Glutamatergic neuron (in vitro differentiated cells): Measurements from ENCODE around the gene LIMS1. TPM values are rescaled to one million over a fixed set of nuclear protein-coding genes. Genes with fewer than 3 reads are reported as not detected.
"Not testable (repeated sequence)": the region's sequence is repeated elsewhere in the genome, so short reads cannot be mapped to it uniquely, and the experiment has no call there.

Experiments used
- DNase-seq: peaks from one replicate; pipeline ENCODE4 v3.0.0; 2022
- H3K27ac Mint-ChIP-seq: one replicate; pipeline ENCODE4 v1.8.0; 2020; ENCODE audit warnings: mild to moderate bottlenecking, mixed read lengths, inconsistent platforms; ENCODE audit not compliant: unreplicated experiment
- H3K27me3 Mint-ChIP-seq: one replicate; pipeline ENCODE4 v1.8.0; 2020; ENCODE audit warnings: mild to moderate bottlenecking, moderate library complexity, mixed read lengths, inconsistent platforms; ENCODE audit not compliant: unreplicated experiment
- H3K36me3 Mint-ChIP-seq: one replicate; pipeline ENCODE4 v1.8.0; 2020; ENCODE audit warnings: mild to moderate bottlenecking, mixed read lengths, inconsistent platforms; ENCODE audit not compliant: unreplicated experiment
- H3K4me1 Mint-ChIP-seq: one replicate; pipeline ENCODE4 v1.8.0; 2020; ENCODE audit warnings: mild to moderate bottlenecking, low read depth, mixed read lengths, inconsistent platforms; ENCODE audit not compliant: unreplicated experiment
- H3K4me3 Mint-ChIP-seq: one replicate; pipeline ENCODE4 v1.8.0; 2020; ENCODE audit warnings: mild to moderate bottlenecking, mixed read lengths, inconsistent platforms; ENCODE audit not compliant: unreplicated experiment
- H3K9me3 Mint-ChIP-seq: one replicate; pipeline ENCODE4 v1.8.0; 2020; ENCODE audit warnings: mild to moderate bottlenecking, moderate library complexity, mixed read lengths, inconsistent platforms; ENCODE audit not compliant: unreplicated experiment
- CTCF ChIP-seq: fragments of 200-600 bp; sonication (generic); IDR thresholded peaks from one replicate; pipeline ENCODE4 v1.5.0; 2021; ENCODE audit not compliant: partially characterized antibody, unreplicated experiment
- total RNA-seq: library from RNA; stranded (reverse); fragmentation: NEBNext Ultra II Directional; extraction: Animal tissue kit (Norgen Biotek cat#: 25700); gene quantifications from one replicate; pipeline ENCODE4 v1.2.1, GENCODE V29; 2021; ENCODE audit not compliant: unreplicated experiment

Gene LIMS1
- total RNA-seq, 1 donor from 2014 or later: 18.5 TPM

GRCh38 chr2:108512431-108512830 lies 21.8 kb upstream of the LIMS1 start:
- not testable (repeated sequence) for DNase-seq, H3K27ac Mint-ChIP-seq, H3K4me3 Mint-ChIP-seq, H3K4me1 Mint-ChIP-seq, H3K27me3 Mint-ChIP-seq, H3K36me3 Mint-ChIP-seq, H3K9me3 Mint-ChIP-seq

- H3K9me3 Mint-ChIP-seq, H3K27me3 Mint-ChIP-seq, H3K4me1 Mint-ChIP-seq, DNase-seq, H3K27ac Mint-ChIP-seq, H3K4me3 Mint-ChIP-seq: not testable (repeated sequence)
- peaks cover 13% of the 10 kb centered on the region for H3K36me3 Mint-ChIP-seq
These were observed 19.8 kb upstream of the LIMS1 start for GRCh38 chr2:108514478-108514877.

DNA sequence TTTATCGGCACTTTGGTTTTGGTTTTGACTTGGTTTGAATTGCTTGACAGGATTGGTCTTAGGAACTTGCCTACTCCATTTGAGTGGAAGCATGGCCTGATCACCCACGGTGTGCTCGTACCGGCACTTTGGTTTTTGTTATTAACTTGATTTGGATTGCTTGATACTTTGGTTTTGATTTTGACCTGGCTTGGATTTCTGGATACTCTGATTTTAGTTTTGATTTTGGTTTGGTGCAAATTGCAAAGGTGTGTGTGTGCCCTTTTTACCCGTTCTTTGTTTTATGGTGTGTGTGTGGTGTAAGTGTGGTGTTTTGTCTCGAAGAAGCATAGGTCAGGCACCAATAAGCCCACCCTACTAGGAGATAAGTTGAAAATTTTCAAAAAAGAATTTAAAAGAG lies 9.6 kb upstream of the LIMS1 start:
- not testable (repeated sequence) for H3K9me3 Mint-ChIP-seq, H3K4me3 Mint-ChIP-seq, H3K27me3 Mint-ChIP-seq, H3K4me1 Mint-ChIP-seq, H3K27ac Mint-ChIP-seq, DNase-seq, H3K36me3 Mint-ChIP-seq

DNA sequence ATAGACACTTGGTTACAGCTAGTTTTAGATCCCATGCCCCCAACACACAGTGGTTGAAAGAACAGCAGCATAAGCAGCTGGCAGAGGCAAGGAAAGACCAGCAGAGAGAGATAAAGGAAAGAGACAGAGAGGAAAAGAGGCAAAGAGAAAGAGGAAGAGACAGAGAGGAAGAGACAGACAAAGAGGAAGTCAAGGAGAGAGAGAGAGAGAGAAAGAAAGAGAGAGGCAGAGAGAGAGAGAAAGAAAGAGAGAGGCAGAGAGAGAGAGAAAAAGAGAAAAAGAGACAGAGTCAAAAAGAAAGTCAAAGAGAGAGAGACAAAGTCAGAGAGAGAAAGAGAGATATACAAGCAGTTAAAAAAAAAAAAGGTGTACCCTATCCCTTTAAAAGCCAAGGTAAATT lies 9.0 kb upstream of the LIMS1 start:
- not testable (repeated sequence) for H3K36me3 Mint-ChIP-seq, H3K27me3 Mint-ChIP-seq, DNase-seq, H3K4me3 Mint-ChIP-seq, H3K4me1 Mint-ChIP-seq, H3K27ac Mint-ChIP-seq, H3K9me3 Mint-ChIP-seq

GRCh38 chr2:108531674-108532055 lies 2.6 kb upstream of the LIMS1 start:
- peaks cover 1% of the 10 kb centered on the region for H3K9me3 Mint-ChIP-seq
- H3K27me3 Mint-ChIP-seq: peaks cover 1% of the 10 kb centered on the region
- no peak for DNase-seq
- TF ChIP-seq CTCF: no peak
- H3K27ac Mint-ChIP-seq: no peak overlapping the region
- H3K4me1 Mint-ChIP-seq: peaks cover 2% of the 10 kb centered on the region
- H3K36me3 Mint-ChIP-seq: no peaks in the 10 kb centered on the region
- no peak overlapping the region for H3K4me3 Mint-ChIP-seq

- peak; percentile 64 for DNase-seq
- Mint-ChIP-seq H3K4me1 (peaks cover 2% of the 10 kb centered on the region), H3K27me3 (peaks cover 1% of the 10 kb centered on the region), H3K36me3 (no peaks in the 10 kb centered on the region), H3K9me3 (peaks cover 1% of the 10 kb centered on the region), H3K27ac (peak overlapping the region; percentile 56), H3K4me3 (peak overlapping the region; percentile 89)
- no peak for TF ChIP-seq CTCF
These were observed 500 bp downstream of the LIMS1 start for GRCh38 chr2:108534584-108535356.

DNA sequence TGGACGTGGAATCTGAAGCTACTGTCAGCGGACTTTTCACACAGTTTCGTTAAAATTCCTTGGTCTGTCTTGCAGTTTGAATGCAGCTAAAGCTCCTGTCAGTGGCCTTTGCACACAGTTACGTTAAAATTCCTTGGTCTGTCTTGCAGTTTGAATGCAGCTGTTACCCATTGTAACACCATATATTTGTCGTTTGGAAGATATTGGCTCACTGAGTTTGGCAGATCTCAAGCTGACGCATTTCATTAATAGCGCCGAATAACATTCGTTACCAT lies 1.0 kb downstream of the LIMS1 start:
- H3K27ac Mint-ChIP-seq: peak overlapping the region; percentile 56
- H3K36me3 Mint-ChIP-seq: no peaks in the 10 kb centered on the region
- peaks cover 1% of the 10 kb centered on the region for H3K9me3 Mint-ChIP-seq
- H3K4me3 Mint-ChIP-seq: peak overlapping the region; percentile 89
- no peak for TF ChIP-seq CTCF
- peaks cover 2% of the 10 kb centered on the region for H3K4me1 Mint-ChIP-seq
- peaks cover 1% of the 10 kb centered on the region for H3K27me3 Mint-ChIP-seq
- no peak for DNase-seq
